Suprapubic skin (tissue), 4 donors: ENCODE measurements around the gene DNAH12. TPM values are rescaled to one million over a fixed set of nuclear protein-coding genes. Genes with fewer than 3 reads are reported as not detected.
"Not testable (repeated sequence)": the region's sequence is repeated elsewhere in the genome, so short reads cannot be mapped to it uniquely, and the experiment has no call there.

ENCODE experiments used
- DNase-seq, 2 donors: peaks; one replicate each; pipeline ENCODE4 v3.0.0-alpha.2; 2019; ENCODE audit warnings: low spot score in 2 of 2
- H3K27ac ChIP-seq: fragments of 200-600 bp; sonication (generic); one replicate; pipeline ENCODE4 v1.5.1; 2019
- H3K27me3 ChIP-seq: fragments of 200-600 bp; sonication (generic); one replicate; pipeline ENCODE4 v1.5.1; 2019
- H3K36me3 ChIP-seq: fragments of 200-600 bp; sonication (generic); one replicate; pipeline ENCODE4 v1.5.1; 2019
- H3K4me1 ChIP-seq: fragments of 200-600 bp; sonication (generic); one replicate; pipeline ENCODE4 v1.5.1; 2019
- H3K4me3 ChIP-seq: fragments of 200-600 bp; sonication (generic); one replicate; pipeline ENCODE4 v1.5.1; 2019; ENCODE audit warnings: mild to moderate bottlenecking
- H3K9me3 ChIP-seq: fragments of 200-600 bp; sonication (generic); one replicate; pipeline ENCODE4 v1.5.1; 2019
- EP300 ChIP-seq: sonication (generic); formaldehyde crosslinking; IDR thresholded peaks from one replicate; pipeline ENCODE4 v1.6.1; 2017; ENCODE audit warnings: antibody characterized with exemption
- POLR2A ChIP-seq, 2 donors: fragments of 450-650 bp; IDR thresholded peaks; one replicate each; pipeline ENCODE4 v1.6.1; 2017; ENCODE audit warnings: antibody characterized with exemption in 2 of 2, mild to moderate bottlenecking in 2 of 2, moderate library complexity in 2 of 2
- POLR2AphosphoS5 ChIP-seq, 3 donors: sonication (generic); formaldehyde crosslinking; IDR thresholded peaks; one replicate each; pipeline ENCODE4 v1.6.1; 2017; ENCODE audit warnings: antibody characterized with exemption in 3 of 3
- WGBS: methylation state at CpG from one replicate; pipeline ENCODE4 v1.1.5; 2018; 5-methylcytosine and 5-hydroxymethylcytosine counted together
- total RNA-seq, 4 donors: library from RNA; depleted of rRNA; stranded (reverse); fragments of >200 nt; gene quantifications; one replicate each; pipeline ENCODE4 v1.1.0, GENCODE V29; 2016
- TF ChIP-seq, protein P1 (sequence below), 2 donors: fragments of 200-600 bp in 1 of 2; fragments of 450-650 bp in 1 of 2; sonication (generic) in 1 of 2; IDR thresholded peaks; one replicate each; pipeline ENCODE4 v1.5.1; 2016 to 2019; ENCODE audit warnings: antibody characterized with exemption in 2 of 2, mild to moderate bottlenecking in 1 of 2, moderate library complexity in 1 of 2

Gene DNAH12
- total RNA-seq, 4 donors from 2014 or later, result 0.73 TPM; not detected in 3

DNA sequence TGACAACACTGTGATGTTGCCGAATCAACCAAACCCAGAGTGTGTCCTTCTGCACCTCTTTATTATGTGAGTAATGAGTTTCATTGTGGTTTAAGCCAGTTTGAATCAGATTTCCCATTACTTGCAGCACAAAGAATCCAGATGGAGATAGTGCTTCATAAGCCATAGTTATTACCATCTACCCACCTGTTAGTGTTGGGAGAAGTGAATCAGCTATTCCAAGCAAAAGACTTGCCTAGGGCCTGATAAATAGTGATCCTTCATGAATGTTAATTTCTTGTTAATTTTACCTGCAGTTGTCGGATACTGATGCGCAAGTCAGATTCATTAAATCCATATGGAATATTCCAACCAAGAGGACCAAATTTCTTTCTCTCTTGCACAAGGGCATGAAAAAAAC lies 229.9 kb downstream of the DNAH12 start:
- no peak overlapping the region for H3K27ac ChIP-seq
- H3K36me3 ChIP-seq, result no peaks in the 10 kb centered on the region
- 97% methylated on average over 3 of the region's 3 CpGs for WGBS
- H3K4me3 ChIP-seq, result no peak overlapping the region
- DNase-seq, result no peak
- TF ChIP-seq, protein P1, sequence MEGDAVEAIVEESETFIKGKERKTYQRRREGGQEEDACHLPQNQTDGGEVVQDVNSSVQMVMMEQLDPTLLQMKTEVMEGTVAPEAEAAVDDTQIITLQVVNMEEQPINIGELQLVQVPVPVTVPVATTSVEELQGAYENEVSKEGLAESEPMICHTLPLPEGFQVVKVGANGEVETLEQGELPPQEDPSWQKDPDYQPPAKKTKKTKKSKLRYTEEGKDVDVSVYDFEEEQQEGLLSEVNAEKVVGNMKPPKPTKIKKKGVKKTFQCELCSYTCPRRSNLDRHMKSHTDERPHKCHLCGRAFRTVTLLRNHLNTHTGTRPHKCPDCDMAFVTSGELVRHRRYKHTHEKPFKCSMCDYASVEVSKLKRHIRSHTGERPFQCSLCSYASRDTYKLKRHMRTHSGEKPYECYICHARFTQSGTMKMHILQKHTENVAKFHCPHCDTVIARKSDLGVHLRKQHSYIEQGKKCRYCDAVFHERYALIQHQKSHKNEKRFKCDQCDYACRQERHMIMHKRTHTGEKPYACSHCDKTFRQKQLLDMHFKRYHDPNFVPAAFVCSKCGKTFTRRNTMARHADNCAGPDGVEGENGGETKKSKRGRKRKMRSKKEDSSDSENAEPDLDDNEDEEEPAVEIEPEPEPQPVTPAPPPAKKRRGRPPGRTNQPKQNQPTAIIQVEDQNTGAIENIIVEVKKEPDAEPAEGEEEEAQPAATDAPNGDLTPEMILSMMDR (IDR thresholded peaks at IDR 0.05), result no peak
- TF ChIP-seq EP300 (no peak), POLR2AphosphoS5 (IDR thresholded peaks at IDR 0.05) (no peak), POLR2A (IDR thresholded peaks at IDR 0.05) (no peak)
- no peaks in the 10 kb centered on the region for H3K27me3 ChIP-seq
- H3K4me1 ChIP-seq, result no peaks in the 10 kb centered on the region
- no peaks in the 10 kb centered on the region for H3K9me3 ChIP-seq

GRCh38 chr3:57309769-57310360 lies 234.3 kb downstream of the DNAH12 start:
- no peaks in the 10 kb centered on the region for H3K4me1 ChIP-seq
- H3K4me3 ChIP-seq, result no peak overlapping the region
- 55% methylated on average over 3 of the region's 3 CpGs for WGBS
- H3K36me3 ChIP-seq, result no peaks in the 10 kb centered on the region
- no peak overlapping the region for H3K27ac ChIP-seq
- H3K9me3 ChIP-seq, result no peaks in the 10 kb centered on the region
- no peaks in the 10 kb centered on the region for H3K27me3 ChIP-seq
- TF ChIP-seq, protein P1 (IDR thresholded peaks at IDR 0.05), result no peak
- TF ChIP-seq POLR2A (IDR thresholded peaks at IDR 0.05), result no peak
- DNase-seq, result no peak

DNA sequence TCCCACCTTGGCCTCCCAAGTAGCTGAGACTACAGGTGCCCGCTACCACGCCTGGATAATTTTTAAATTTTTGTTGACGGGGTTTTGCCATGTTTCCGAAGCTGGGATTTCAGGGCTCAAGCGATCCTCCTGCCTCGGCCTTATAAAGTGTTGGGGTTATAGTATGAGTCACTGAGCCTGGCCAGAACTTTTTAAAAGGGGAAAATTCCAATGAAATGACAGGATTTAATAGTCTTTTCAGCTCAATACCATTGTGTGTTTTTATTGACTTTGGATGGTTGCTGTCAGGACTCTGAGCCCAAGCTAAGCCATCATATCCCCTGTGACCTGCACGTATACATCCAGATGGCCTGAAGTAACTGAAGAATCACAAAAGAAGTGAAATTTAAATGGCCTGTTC lies 240.6 kb downstream of the DNAH12 start:
- not testable (repeated sequence) for H3K4me1 ChIP-seq, H3K9me3 ChIP-seq, DNase-seq, H3K27ac ChIP-seq, H3K36me3 ChIP-seq, H3K4me3 ChIP-seq, H3K27me3 ChIP-seq
- WGBS, result 98% methylated on average over 7 of the region's 7 CpGs

- no peaks in the 10 kb centered on the region for H3K9me3 ChIP-seq
- H3K27me3 ChIP-seq, result no peaks in the 10 kb centered on the region
- 100% methylated on average over 1 of the region's 1 CpG for WGBS
- H3K4me1 ChIP-seq, result no peaks in the 10 kb centered on the region
- no peak overlapping the region for H3K27ac ChIP-seq
- TF ChIP-seq POLR2A (IDR thresholded peaks at IDR 0.05) (no peak), EP300 (no peak), POLR2AphosphoS5 (IDR thresholded peaks at IDR 0.05) (no peak)
- TF ChIP-seq, protein P1 (IDR thresholded peaks at IDR 0.05), result no peak
- DNase-seq, result no peak
- H3K4me3 ChIP-seq, result no peak overlapping the region
- H3K36me3 ChIP-seq, result no peaks in the 10 kb centered on the region
Observed at GRCh38 chr3:57298041-57298440, 246.1 kb downstream of the DNAH12 start.

- DNase-seq, result no peak
- 91% methylated on average over 4 of the region's 4 CpGs for WGBS
- Histone ChIP-seq H3K27ac (no peak overlapping the region), H3K36me3 (no peaks in the 10 kb centered on the region), H3K4me1 (no peaks in the 10 kb centered on the region), H3K27me3 (no peaks in the 10 kb centered on the region), H3K4me3 (no peak overlapping the region), H3K9me3 (no peaks in the 10 kb centered on the region)
- TF ChIP-seq EP300 (no peak), POLR2A (IDR thresholded peaks at IDR 0.05) (no peak), POLR2AphosphoS5 (IDR thresholded peaks at IDR 0.05) (no peak)
- TF ChIP-seq, protein P1 (IDR thresholded peaks at IDR 0.05), result no peak
Observed at GRCh38 chr3:57292897-57293526, 251.1 kb downstream of the DNAH12 start.
